Neuronal stem cell (in vitro differentiated cells): ENCODE results near the gene PLD4.

Experiments
- DNase-seq: peaks from one replicate; pipeline ENCODE4 v3.0.0-alpha.2; 2013; ENCODE audit warnings: low spot score
- H2AFZ ChIP-seq: one replicate; pipeline ENCODE4 v1.6.1; 2013; ENCODE audit warnings: mild to moderate bottlenecking, low read length, inconsistent platforms
- H2AK5ac ChIP-seq: 2 replicates; pipeline ENCODE4 v1.6.1; 2013; ENCODE audit warnings: low read depth, mild to moderate bottlenecking, inconsistent platforms, low read length, moderate library complexity, mixed read lengths
- H2BK120ac ChIP-seq: 2 replicates; pipeline ENCODE4 v1.6.1; 2013; ENCODE audit warnings: low read depth, mild to moderate bottlenecking, inconsistent platforms, low read length, moderate library complexity, mixed read lengths
- H2BK12ac ChIP-seq: one replicate; pipeline ENCODE4 v1.6.1; 2013; ENCODE audit warnings: low read length, inconsistent platforms
- H2BK15ac ChIP-seq: 2 replicates; pipeline ENCODE4 v1.6.1; 2013; ENCODE audit warnings: mild to moderate bottlenecking, low read length, inconsistent platforms, mixed read lengths
- H2BK5ac ChIP-seq: one replicate; pipeline ENCODE4 v1.6.1; 2013; ENCODE audit warnings: inconsistent platforms, mild to moderate bottlenecking, low read length, moderate library complexity
- H3K14ac ChIP-seq: one replicate; pipeline ENCODE4 v1.6.1; 2013; ENCODE audit warnings: low read length, inconsistent platforms
- H3K18ac ChIP-seq: 2 replicates; pipeline ENCODE4 v1.6.1; 2013; ENCODE audit warnings: low read length, inconsistent platforms
- H3K23ac ChIP-seq: 2 replicates; pipeline ENCODE4 v1.6.1; 2013; ENCODE audit warnings: low read depth, mild to moderate bottlenecking, mixed read lengths, low read length, inconsistent platforms; ENCODE audit not compliant: poor library complexity
- H3K27ac ChIP-seq: replicated peaks from 3 replicates; pipeline ENCODE4 v1.5.1; 2013; ENCODE audit warnings: low read length, inconsistent platforms
- H3K27me3 ChIP-seq, 3 experiments: 2 replicates each; pipeline ENCODE4 v1.6.1; 2013; ENCODE audit warnings: low read length in 3 of 3, mild to moderate bottlenecking in 2 of 3, inconsistent platforms in 1 of 3, low read depth in 1 of 3, mixed read lengths in 1 of 3, moderate library complexity in 1 of 3; ENCODE audit not compliant: control insufficient read depth in 3 of 3, insufficient read depth in 3 of 3
- H3K36me3 ChIP-seq, 2 donors: replicated peaks in 1 of 2; 2 replicates each; pipeline ENCODE4 v1.6.1; 2013; ENCODE audit warnings: low read length in 2 of 2; ENCODE audit not compliant: control insufficient read depth in 2 of 2, insufficient read depth in 2 of 2
- H3K4ac ChIP-seq: 2 replicates; pipeline ENCODE4 v1.6.1; 2013; ENCODE audit warnings: inconsistent platforms, mild to moderate bottlenecking, low read length, moderate library complexity
- H3K4me1 ChIP-seq, 2 donors: 1 replicate in 1 of 2; 2 replicates in 1 of 2; pipeline ENCODE4 v1.6.1; 2013; ENCODE audit warnings: low read length in 2 of 2, low read depth in 1 of 2; ENCODE audit not compliant: control insufficient read depth in 2 of 2, insufficient read depth in 1 of 2
- H3K4me2 ChIP-seq: one replicate; pipeline ENCODE4 v1.6.1; 2013; ENCODE audit warnings: mild to moderate bottlenecking, low read length, inconsistent platforms; ENCODE audit not compliant: insufficient read depth, poor library complexity, severe bottlenecking
- H3K4me3 ChIP-seq, 2 donors: 2 replicates each; pipeline ENCODE4 v1.5.1; 2013; ENCODE audit warnings: low read length in 2 of 2, mild to moderate bottlenecking in 2 of 2, inconsistent platforms in 1 of 2, moderate library complexity in 1 of 2
- H3K79me1 ChIP-seq: one replicate; pipeline ENCODE4 v1.6.1; 2013; ENCODE audit warnings: low read depth, mild to moderate bottlenecking, inconsistent platforms, low read length, moderate library complexity
- H3K9ac ChIP-seq: one replicate; pipeline ENCODE4 v1.6.1; 2013; ENCODE audit warnings: mild to moderate bottlenecking, low read depth, low read length, inconsistent platforms; ENCODE audit not compliant: poor library complexity
- H3K9me3 ChIP-seq, 2 donors: replicated peaks in 1 of 2; 2 replicates each; pipeline versions ENCODE3 to v1.6.1; 2013; ENCODE audit warnings: low read length in 2 of 2, mild to moderate bottlenecking in 2 of 2, inconsistent platforms in 1 of 2, low read depth in 1 of 2, mixed read lengths in 1 of 2, moderate library complexity in 1 of 2; ENCODE audit not compliant: control insufficient read depth in 2 of 2, insufficient read depth in 1 of 2
- H4K8ac ChIP-seq: one replicate; pipeline ENCODE4 v1.6.1; 2013; ENCODE audit warnings: low read depth, mild to moderate bottlenecking, inconsistent platforms, low read length, moderate library complexity
- H4K91ac ChIP-seq: one replicate; pipeline ENCODE4 v1.6.1; 2013; ENCODE audit warnings: low read length, low read depth, mild to moderate bottlenecking, inconsistent platforms; ENCODE audit not compliant: poor library complexity
- WGBS, 2 donors: extraction: QIAGEN DNeasy Blood & Tissue Kit; methylation state at CpG; one replicate each; pipeline ENCODE4 v1.1.7; 2013; ENCODE audit warnings: missing lambda C conversion rate in 2 of 2, mixed read lengths in 1 of 2; ENCODE audit not compliant: insufficient read length in 2 of 2, insufficient replicate concordance in 1 of 2; ENCODE audit errors: extremely low coverage in 2 of 2; 5-methylcytosine and 5-hydroxymethylcytosine counted together

Gene PLD4

DNA sequence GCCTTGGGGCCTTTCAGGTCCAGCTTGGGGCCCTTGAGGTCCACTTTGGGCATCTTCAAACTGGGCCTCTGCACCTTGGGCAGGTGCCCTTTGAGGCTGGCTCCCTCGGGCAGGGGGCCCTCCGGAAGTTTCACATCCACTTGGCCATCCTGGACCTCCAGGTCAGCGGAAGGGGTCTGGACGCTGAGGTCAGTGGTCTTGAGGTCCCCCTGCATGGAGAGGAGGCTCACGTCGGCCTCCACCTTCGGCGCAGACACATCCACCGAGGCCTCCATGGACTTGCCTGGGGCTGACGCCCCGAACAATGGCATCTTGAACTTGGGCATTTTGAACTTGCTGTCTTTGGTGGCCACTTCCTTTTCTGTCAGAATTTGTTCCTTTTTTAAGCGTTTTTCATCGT, 28.4 kb downstream of the PLD4 start:
- Histone ChIP-seq H3K36me3 (no peaks in the 10 kb centered on the region), H2BK120ac (no peak overlapping the region), H3K27me3 (peaks cover 0 to 42% (median 2%) of the 10 kb centered on the region in 3 experiments), H3K14ac (no peak overlapping the region), H2BK12ac (no peak overlapping the region), H3K18ac (no peak overlapping the region), H3K23ac (no peak overlapping the region), H2AFZ (no peak overlapping the region), H2BK15ac (no peak overlapping the region), H3K4ac (no peak overlapping the region), H4K8ac (no peak overlapping the region), H3K4me3 (no peak overlapping the region), H2AK5ac (no peak overlapping the region), H4K91ac (no peak overlapping the region), H3K79me1 (no peaks in the 10 kb centered on the region), H3K4me2 (no peak overlapping the region), H3K9ac (no peak overlapping the region), H3K9me3 (peaks cover 0 to 2% of the 10 kb centered on the region in 2 donors), H3K4me1 (no peaks in the 10 kb centered on the region), H2BK5ac (no peak overlapping the region), H3K27ac (no peak overlapping the region)
- no peak for DNase-seq
- WGBS, 2 donors = no CpG with 5 or more reads among the region's 13 CpGs

DNA sequence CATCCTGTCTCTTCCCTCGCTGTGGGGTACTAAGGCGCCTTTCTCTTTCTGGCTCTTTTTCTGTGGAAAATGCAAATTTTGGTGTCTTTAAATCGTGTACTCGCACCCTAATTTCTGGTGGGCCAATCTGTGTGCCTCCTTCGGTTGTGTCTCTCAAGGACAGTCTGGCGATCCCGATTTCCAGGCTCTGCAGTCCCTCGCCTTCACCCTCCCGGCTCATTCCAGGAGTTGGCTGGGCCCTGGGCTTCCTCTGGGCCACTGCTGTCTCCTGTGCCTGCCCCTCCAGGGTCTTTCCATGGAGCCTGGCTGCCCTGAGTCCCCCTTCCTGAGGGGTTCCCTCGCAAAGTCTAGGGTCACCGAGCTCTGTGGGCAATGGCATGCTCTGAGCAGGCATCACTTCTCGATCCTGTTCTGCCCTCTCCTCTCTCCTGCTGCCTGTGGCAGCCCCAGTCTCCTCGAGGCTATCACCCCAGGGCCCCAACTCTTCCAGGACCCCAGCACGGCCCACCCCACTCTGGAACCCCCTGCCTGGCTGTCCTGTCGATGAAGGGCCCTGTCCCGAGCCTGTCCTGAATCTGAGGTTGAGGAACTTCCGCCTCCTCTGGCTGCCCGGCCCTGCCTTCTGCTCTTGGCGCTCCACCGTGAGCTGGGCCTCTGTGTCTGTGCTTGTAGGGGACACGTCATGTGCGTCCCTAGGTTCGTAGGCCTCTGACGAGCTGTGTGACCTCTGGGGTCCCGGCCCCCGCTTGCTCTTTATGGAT, 29.4 kb downstream of the PLD4 start:
- Histone ChIP-seq H3K4me2 (no peak overlapping the region), H3K18ac (peak overlapping the region; percentile 57), H3K36me3 (no peaks in the 10 kb centered on the region), H4K8ac (no peak overlapping the region), H2BK5ac (no peak overlapping the region), H3K9ac (no peak overlapping the region), H2AK5ac (peak overlapping the region; percentile 56), H2AFZ (no peak overlapping the region), H3K4ac (no peak overlapping the region), H3K9me3 (peaks cover 0 to 2% of the 10 kb centered on the region in 2 donors), H2BK120ac (no peak overlapping the region), H4K91ac (no peak overlapping the region), H3K4me1 (no peaks in the 10 kb centered on the region), H3K23ac (peak overlapping the region; percentile 10), H3K27me3 (peaks cover 0 to 46% (median 2%) of the 10 kb centered on the region in 3 experiments), H2BK15ac (peak overlapping the region; percentile 58), H2BK12ac (no peak overlapping the region), H3K14ac (peak overlapping the region; percentile 17), H3K4me3 (no peak overlapping the region), H3K79me1 (no peaks in the 10 kb centered on the region), H3K27ac (no peak overlapping the region)
- WGBS, 2 donors = no CpG with 5 or more reads among the region's 26 CpGs
- no peak for DNase-seq

GRCh38 chr14:104954746-104955395, 30.2 kb downstream of the PLD4 start:
- Histone ChIP-seq H3K4ac (no peak overlapping the region), H3K4me3 (no peak overlapping the region), H3K36me3 (no peaks in the 10 kb centered on the region), H3K18ac (no peak overlapping the region), H3K79me1 (no peaks in the 10 kb centered on the region), H3K9me3 (peaks cover 0 to 2% of the 10 kb centered on the region in 2 donors), H2BK12ac (peak overlapping the region; percentile 84), H2BK5ac (no peak overlapping the region), H2BK120ac (no peak overlapping the region), H3K4me2 (no peak overlapping the region), H2AK5ac (peak overlapping the region; percentile 94), H2AFZ (no peak overlapping the region), H3K23ac (no peak overlapping the region), H3K9ac (no peak overlapping the region), H4K91ac (no peak overlapping the region), H3K27ac (no peak overlapping the region), H3K4me1 (no peaks in the 10 kb centered on the region), H3K14ac (peak overlapping the region; percentile 63), H3K27me3 (peaks cover 0 to 46% (median 2%) of the 10 kb centered on the region in 3 experiments), H2BK15ac (peak overlapping the region; percentile 58), H4K8ac (no peak overlapping the region)
- no CpG with 5 or more reads among the region's 13 CpGs for WGBS, 2 donors
- no peak for DNase-seq

- Histone ChIP-seq H3K23ac (peak overlapping the region; percentile 91), H2BK15ac (no peak overlapping the region), H3K4me2 (no peak overlapping the region), H3K14ac (peak overlapping the region; percentile 82), H4K91ac (no peak overlapping the region), H2BK12ac (no peak overlapping the region), H2AFZ (no peak overlapping the region), H3K9me3 (peaks cover 0 to 2% of the 10 kb centered on the region in 2 donors), H3K4ac (no peak overlapping the region), H3K36me3 (no peaks in the 10 kb centered on the region), H2BK5ac (no peak overlapping the region), H3K79me1 (no peaks in the 10 kb centered on the region), H4K8ac (peak overlapping the region; percentile 17), H3K27me3 (peaks cover 0 to 46% (median 2%) of the 10 kb centered on the region in 3 experiments), H3K4me1 (no peaks in the 10 kb centered on the region), H2AK5ac (peak overlapping the region; percentile 94), H3K4me3 (no peak overlapping the region), H3K9ac (peak overlapping the region; percentile 70), H2BK120ac (no peak overlapping the region), H3K18ac (no peak overlapping the region), H3K27ac (no peak overlapping the region)
- WGBS, 2 donors = no CpG with 5 or more reads among the region's 3 CpGs
- no peak for DNase-seq
Measured at GRCh38 chr14:104955396-104955770, 30.7 kb downstream of the PLD4 start.
